GM12865 (cell line): ENCODE measurements around the gene PCGF3.
A peak's percentile ranks its signal among the peaks of the same experiment; 100 is the strongest.
"Not testable (repeated sequence)": the region's sequence is repeated elsewhere in the genome, so short reads cannot be mapped to it uniquely, and the experiment has no call there.

ENCODE experiments used
- DNase-seq: peaks from one replicate; pipeline ENCODE4 v3.0.0; 2010; ENCODE audit warnings: low read depth
- H3K4me3 ChIP-seq: 2 replicates; pipeline ENCODE4 v1.5.1; 2011; ENCODE audit warnings: mild to moderate bottlenecking, low read depth, low read length, control low read depth
- TF ChIP-seq, protein P1 (sequence below): IDR thresholded peaks from 2 replicates; pipeline ENCODE4 v1.5.1; 2011; ENCODE audit warnings: low read length, control low read depth, low read depth, inconsistent platforms; ENCODE audit not compliant: insufficient read depth; ENCODE audit errors: missing control alignments

PCGF3 gene

DNA sequence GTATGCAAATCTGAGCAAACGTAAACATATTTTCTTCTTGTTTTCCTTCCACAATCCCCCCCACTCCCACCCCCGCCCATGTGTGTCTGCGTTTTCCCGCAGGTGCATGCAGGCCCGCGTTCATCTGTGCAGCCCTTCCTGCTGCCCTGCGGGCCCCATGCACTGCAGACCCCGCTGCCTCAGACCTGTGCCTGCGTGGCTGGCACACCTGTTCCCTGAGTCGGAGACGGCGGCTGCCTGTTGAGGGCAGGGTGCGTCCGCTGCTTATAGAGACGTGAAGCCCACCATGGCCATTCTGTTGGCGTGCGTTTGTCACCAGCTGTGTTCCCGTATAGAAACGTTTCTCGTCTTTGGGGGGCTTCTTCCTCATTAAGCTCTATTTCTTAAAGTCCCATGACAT lies 51.5 kb downstream of the PCGF3 start:
- DNase-seq, result no peak

DNA sequence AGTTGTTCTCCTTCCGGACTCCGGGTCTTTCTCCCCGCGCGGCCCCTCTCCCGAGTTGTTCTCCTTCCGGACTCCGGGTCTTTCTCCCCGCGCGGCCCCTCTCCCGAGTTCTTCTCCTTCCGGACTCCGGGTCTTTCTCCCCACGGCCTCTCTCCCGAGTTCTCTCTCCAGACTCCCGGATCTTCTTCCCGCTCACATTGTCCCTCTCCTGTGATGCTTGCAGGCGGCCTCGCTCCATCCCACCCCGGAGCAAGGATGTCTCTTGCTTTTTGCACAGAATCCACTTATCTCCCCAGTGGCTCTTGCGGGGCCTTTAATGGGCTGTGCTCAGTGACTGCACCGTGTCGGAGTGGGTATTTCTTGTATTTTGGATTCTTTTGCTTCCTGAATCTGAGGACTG lies 54.2 kb downstream of the PCGF3 start:
- not testable (repeated sequence) for H3K4me3 ChIP-seq, DNase-seq

More for the DNA sequence above, 51.5 kb downstream of the PCGF3 start:
- TF ChIP-seq, protein P1, sequence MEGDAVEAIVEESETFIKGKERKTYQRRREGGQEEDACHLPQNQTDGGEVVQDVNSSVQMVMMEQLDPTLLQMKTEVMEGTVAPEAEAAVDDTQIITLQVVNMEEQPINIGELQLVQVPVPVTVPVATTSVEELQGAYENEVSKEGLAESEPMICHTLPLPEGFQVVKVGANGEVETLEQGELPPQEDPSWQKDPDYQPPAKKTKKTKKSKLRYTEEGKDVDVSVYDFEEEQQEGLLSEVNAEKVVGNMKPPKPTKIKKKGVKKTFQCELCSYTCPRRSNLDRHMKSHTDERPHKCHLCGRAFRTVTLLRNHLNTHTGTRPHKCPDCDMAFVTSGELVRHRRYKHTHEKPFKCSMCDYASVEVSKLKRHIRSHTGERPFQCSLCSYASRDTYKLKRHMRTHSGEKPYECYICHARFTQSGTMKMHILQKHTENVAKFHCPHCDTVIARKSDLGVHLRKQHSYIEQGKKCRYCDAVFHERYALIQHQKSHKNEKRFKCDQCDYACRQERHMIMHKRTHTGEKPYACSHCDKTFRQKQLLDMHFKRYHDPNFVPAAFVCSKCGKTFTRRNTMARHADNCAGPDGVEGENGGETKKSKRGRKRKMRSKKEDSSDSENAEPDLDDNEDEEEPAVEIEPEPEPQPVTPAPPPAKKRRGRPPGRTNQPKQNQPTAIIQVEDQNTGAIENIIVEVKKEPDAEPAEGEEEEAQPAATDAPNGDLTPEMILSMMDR, result no peak
- no peak overlapping the region for H3K4me3 ChIP-seq

DNA sequence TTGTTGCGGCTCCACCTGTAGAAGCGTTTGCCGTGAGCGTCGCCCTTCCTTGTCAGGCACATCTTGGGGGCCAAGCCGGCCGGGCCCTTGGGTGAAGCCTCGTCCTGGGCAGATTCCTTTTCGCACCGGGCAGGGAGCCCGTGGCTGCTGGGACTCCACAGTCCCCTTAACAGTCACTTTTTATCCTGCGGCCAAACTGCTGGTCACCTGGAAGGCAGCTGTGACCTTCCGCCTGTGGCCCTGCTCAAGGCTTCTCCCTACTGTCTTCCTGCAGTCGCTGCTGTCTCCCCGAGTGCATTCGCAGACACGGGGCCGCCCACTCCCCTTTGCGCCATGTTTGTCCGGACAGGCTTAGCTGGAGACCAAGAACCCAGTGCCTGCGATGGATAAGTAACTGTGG lies 55.0 kb downstream of the PCGF3 start:
- no peak for DNase-seq
- no peak overlapping the region for H3K4me3 ChIP-seq
- TF ChIP-seq, protein P1, result no peak

DNA sequence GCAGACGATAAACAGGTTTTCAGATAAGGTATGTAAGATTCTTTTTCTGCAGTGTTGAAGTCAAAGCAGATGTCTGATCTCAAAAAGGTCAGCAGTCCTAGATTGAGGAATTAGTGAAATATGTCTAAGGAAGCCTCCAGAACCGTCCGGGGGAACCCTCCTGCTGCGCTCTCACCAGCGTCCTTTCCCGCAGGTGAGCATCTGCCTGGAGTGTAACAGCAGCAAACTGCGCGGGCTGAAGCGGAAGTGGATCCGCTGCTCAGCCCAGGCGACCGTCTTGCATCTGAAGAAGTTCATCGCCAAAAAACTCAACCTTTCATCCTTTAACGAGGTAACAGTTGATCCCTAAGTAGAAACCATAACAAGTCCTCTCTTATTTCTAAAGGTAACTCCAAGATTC lies 55.5 kb downstream of the PCGF3 start:
- TF ChIP-seq, protein P1, result no peak
- H3K4me3 ChIP-seq, result no peak overlapping the region
- DNase-seq, result no peak

DNA sequence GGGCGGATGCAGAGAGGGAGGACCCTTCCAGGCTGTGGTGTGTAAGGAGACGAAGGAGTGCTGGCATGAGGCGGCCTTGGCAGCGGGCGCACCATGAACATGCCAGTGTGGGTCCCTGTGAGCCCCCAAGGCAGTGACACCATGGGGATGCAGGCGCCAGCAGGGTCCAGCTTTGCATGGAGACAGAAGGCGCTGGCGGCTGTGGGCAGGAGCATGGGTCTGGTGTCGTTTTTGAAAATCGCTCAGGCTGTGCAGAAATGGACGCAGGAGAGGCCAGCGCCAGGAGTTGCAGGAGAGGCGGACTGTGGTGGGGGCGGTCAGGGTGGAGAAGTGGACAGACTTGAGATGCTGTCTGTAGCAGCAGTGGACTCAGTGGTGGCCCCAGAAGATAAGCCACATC lies 56.1 kb downstream of the PCGF3 start:
- H3K4me3 ChIP-seq, result no peak overlapping the region
- no peak for DNase-seq
- TF ChIP-seq, protein P1, result no peak

DNA sequence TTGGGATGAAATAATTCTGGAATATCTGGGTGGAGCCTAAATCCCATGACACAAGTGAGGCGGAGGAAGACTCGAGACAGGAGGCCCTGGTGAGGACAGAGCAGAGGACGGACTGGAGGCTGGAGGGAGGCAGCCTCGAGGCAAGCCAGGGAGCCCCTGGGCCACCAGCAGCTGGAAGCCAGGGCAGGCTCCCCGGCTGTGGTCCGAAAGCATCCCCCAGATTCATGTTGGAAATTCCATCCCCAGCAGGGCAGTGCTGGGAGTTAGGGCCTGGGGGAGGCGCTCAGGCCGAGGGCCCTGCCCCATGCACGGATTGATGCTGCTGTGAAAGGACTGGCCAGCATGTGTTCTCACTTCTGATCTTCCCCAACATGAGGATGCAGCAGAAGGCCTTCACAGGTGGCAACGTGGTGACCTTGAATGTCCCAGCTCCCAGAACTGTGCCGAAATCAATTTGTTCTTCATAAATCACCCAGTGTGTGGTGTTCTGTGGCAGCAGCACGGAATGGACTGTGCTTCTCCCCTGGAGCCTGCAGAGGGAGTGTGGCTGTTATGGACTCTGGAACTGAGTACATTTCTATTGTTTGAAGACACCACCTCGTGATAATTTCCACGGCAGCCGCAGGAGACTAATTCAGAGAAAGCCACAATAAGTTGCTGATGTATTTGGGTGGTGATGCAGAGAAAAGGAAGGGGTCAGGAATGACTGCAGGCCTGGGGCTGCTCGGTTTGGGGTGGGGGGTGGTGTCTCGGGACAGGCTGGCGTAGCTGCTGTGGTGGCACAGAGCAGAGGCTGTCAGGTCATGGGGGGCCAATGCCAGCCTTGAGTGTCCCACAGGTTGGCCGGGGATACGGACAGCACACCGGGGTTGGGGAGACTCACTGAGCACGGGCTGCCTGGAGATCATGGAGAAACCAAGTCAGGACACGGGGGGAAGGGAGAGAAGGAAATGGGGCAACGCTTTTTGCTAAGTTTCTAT lies 56.9 kb downstream of the PCGF3 start:
- H3K4me3 ChIP-seq, result no peak overlapping the region
- TF ChIP-seq, protein P1, result peak; percentile 8
- no peak for DNase-seq

DNA sequence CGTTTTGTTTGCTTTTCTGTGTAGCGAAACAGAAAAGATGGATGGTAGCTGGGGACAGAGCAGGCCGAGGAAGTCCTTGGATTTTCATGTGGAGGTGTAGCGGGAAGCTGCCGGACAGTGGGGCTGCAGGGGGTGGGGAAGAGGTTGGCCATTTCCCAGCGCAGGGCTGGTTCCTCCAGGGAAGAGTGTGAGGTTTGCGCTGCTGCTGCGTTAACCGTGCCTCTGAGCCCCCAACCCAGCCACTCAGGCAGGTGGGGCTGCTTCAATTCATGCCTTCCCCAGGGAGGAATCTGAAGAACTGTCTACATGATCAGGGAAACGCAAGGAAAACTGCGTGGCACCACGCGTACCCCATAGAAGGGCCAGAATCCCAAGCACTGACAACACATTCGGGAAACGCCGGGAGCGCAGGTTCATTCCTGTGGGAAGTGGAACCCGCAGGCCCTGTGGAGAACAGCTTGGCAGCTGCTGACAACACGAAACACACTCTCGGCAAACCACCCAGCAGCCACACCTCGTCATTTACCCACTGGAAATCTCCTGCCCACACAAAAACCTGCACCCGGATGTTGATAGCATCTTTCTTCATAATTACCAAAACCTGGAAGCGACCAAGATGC lies 57.7 kb downstream of the PCGF3 start:
- DNase-seq, result no peak
- H3K4me3 ChIP-seq, result no peak overlapping the region
- TF ChIP-seq, protein P1, result no peak
